HepG2 (cell line): ENCODE data around the gene TK2. TPM values are rescaled to one million over a fixed set of nuclear protein-coding genes. Genes with fewer than 3 reads are reported as not detected.

Source experiments
- DNMT1 ChIP-seq: sonication (generic); formaldehyde crosslinking; IDR thresholded peaks from 2 replicates; pipeline ENCODE4 v1.5.1; 2020; ENCODE audit warnings: mild to moderate bottlenecking, missing genetic modification reagents
- FIP1L1 ChIP-seq: fragments of 200-400 bp; formaldehyde crosslinking; IDR thresholded peaks from 2 replicates; pipeline ENCODE4 v1.6.1; 2018; ENCODE audit warnings: low read depth, mild to moderate bottlenecking, low read length, moderate library complexity, borderline replicate concordance; ENCODE audit not compliant: insufficient read depth
- FOXO1 ChIP-seq: sonication (generic); formaldehyde crosslinking; IDR thresholded peaks from 2 replicates; pipeline ENCODE4 v1.4.0; 2020; ENCODE audit warnings: missing genetic modification reagents
- GATAD2A ChIP-seq: IDR thresholded peaks from 2 replicates; pipeline ENCODE4 v1.6.1; 2016
- GFI1 ChIP-seq: sonication (generic); formaldehyde crosslinking; IDR thresholded peaks from 2 replicates; pipeline ENCODE4 v1.5.0; 2020; ENCODE audit warnings: missing genetic modification reagents, mild to moderate bottlenecking, borderline replicate concordance
- HOXD1 ChIP-seq: sonication (generic); formaldehyde crosslinking; IDR thresholded peaks from 2 replicates; pipeline ENCODE4 v1.5.0; 2020; ENCODE audit warnings: missing genetic modification reagents
- KDM1A ChIP-seq: IDR thresholded peaks from 2 replicates; pipeline ENCODE4 v1.6.1; 2016; ENCODE audit warnings: missing compliant biosample characterization
- KLF12 ChIP-seq: sonication (generic); formaldehyde crosslinking; IDR thresholded peaks from 2 replicates; pipeline ENCODE4 v1.4.0; 2020; ENCODE audit warnings: missing genetic modification reagents, borderline replicate concordance
- KLF9 ChIP-seq: IDR thresholded peaks from 2 replicates; pipeline ENCODE4 v1.6.1; 2016; ENCODE audit warnings: low read depth
- MAFF ChIP-seq: IDR thresholded peaks from 2 replicates; pipeline ENCODE4 v1.6.1; 2011; ENCODE audit warnings: low read depth, low read length, improper control_type of control experiment
- MAFK ChIP-seq, 2 experiments: IDR thresholded peaks in 1 of 2; conservative IDR thresholded peaks in 1 of 2; 2 replicates each; pipeline ENCODE4 v1.6.1; 2011; ENCODE audit warnings: improper control_type of control experiment in 2 of 2, low read length in 2 of 2
- MTA3 ChIP-seq: sonication (generic); formaldehyde crosslinking; IDR thresholded peaks from 2 replicates; pipeline ENCODE4 v1.4.0; 2020; ENCODE audit warnings: missing genetic modification reagents
- PPARG ChIP-seq: conservative IDR thresholded peaks from 2 replicates; pipeline ENCODE4 v1.6.1; 2016; ENCODE audit warnings: missing biosample characterization, missing genetic modification reagents
- SALL1 ChIP-seq: sonication (generic); formaldehyde crosslinking; IDR thresholded peaks from 2 replicates; pipeline ENCODE4 v1.8.0; 2022; ENCODE audit warnings: mild to moderate bottlenecking, missing genetic modification reagents
- SP5 ChIP-seq: IDR thresholded peaks from 2 replicates; pipeline ENCODE4 v1.6.1; 2016; ENCODE audit warnings: low read depth, borderline replicate concordance
- SRSF9 ChIP-seq: fragments of 200-400 bp; formaldehyde crosslinking; IDR thresholded peaks from 2 replicates; pipeline ENCODE4 v1.6.1; 2018; ENCODE audit warnings: borderline replicate concordance, mild to moderate bottlenecking, low read depth, low read length; ENCODE audit not compliant: insufficient read depth, poor library complexity, severe bottlenecking
- TBX2 ChIP-seq: sonication (generic); formaldehyde crosslinking; IDR thresholded peaks from 2 replicates; pipeline ENCODE4 v1.5.0; 2020; ENCODE audit warnings: missing genetic modification reagents, mild to moderate bottlenecking, borderline replicate concordance
- U2AF2 ChIP-seq: fragments of 200-400 bp; formaldehyde crosslinking; IDR thresholded peaks from 2 replicates; pipeline ENCODE4 v1.6.1; 2017; ENCODE audit warnings: low read depth, mild to moderate bottlenecking, low read length
- ZFY ChIP-seq: sonication (generic); formaldehyde crosslinking; IDR thresholded peaks from 2 replicates; pipeline ENCODE4 v1.4.0; 2020; ENCODE audit warnings: missing genetic modification reagents
- ZIK1 ChIP-seq: sonication (generic); formaldehyde crosslinking; IDR thresholded peaks from 2 replicates; pipeline ENCODE4 v1.5.0; 2020; ENCODE audit warnings: mild to moderate bottlenecking, low read depth, missing genetic modification reagents, borderline replicate concordance
- ZNF136 ChIP-seq: sonication (generic); formaldehyde crosslinking; IDR thresholded peaks from 2 replicates; pipeline ENCODE4 v1.8.1; 2022; ENCODE audit warnings: low read depth, mild to moderate bottlenecking, moderate library complexity, missing genetic modification reagents
- ZNF605 ChIP-seq: sonication (generic); formaldehyde crosslinking; IDR thresholded peaks from 2 replicates; pipeline ENCODE4 v1.8.0; 2022; ENCODE audit warnings: mild to moderate bottlenecking, missing genetic modification reagents
- ZNF713 ChIP-seq: sonication (generic); formaldehyde crosslinking; IDR thresholded peaks from 2 replicates; pipeline ENCODE4 v1.4.0; 2020; ENCODE audit warnings: mild to moderate bottlenecking, missing genetic modification reagents
- ZNF891 ChIP-seq: sonication (generic); formaldehyde crosslinking; IDR thresholded peaks from 2 replicates; pipeline ENCODE4 v1.5.0; 2020; ENCODE audit warnings: mild to moderate bottlenecking, missing genetic modification reagents
- polyA plus RNA-seq, 8 experiments: library from polyadenylated mRNA; depleted of rRNA in 3 of 8; stranded (reverse) in 7 of 8; unstranded in 1 of 8; fragments of >200 nt; fragmentation: Illumina TruSeq in 4 of 8; extraction: Trizol in 4 of 8; gene quantifications; 2 replicates each; pipeline versions ENCODE4 v1.2.1 to v1.2.3, GENCODE V29; 2011 to 2016; ENCODE audit warnings: low read depth in 4 of 8, missing spikeins in 1 of 8, mixed read lengths in 1 of 8; ENCODE audit not compliant: insufficient read depth in 1 of 8
- total RNA-seq, 5 experiments: library from RNA; depleted of rRNA; stranded (reverse); fragments of >200 nt; fragmentation: Illumina TruSeq; extraction: Trizol; gene quantifications; 2 replicates each; pipeline ENCODE4 v1.2.3, GENCODE V29; 2016; ENCODE audit warnings: low read depth in 1 of 5
- TF ChIP-seq, protein P1 (sequence below): sonication (generic); formaldehyde crosslinking; IDR thresholded peaks from 2 replicates; pipeline ENCODE4 v1.8.0; 2022; ENCODE audit warnings: mild to moderate bottlenecking, missing genetic modification reagents; ENCODE audit not compliant: insufficient replicate concordance
- TF ChIP-seq, protein P2 (sequence below): sonication (generic); formaldehyde crosslinking; IDR thresholded peaks from 2 replicates; pipeline ENCODE4 v1.5.1; 2020; ENCODE audit warnings: missing genetic modification reagents, mild to moderate bottlenecking, borderline replicate concordance

TK2 gene
- total and polyA plus RNA-seq, 2 of the 13 experiments (the other 11 are each of a cell fraction or from before 2014, with no cell fraction given) = 18.7 to 21.0 TPM

DNA sequence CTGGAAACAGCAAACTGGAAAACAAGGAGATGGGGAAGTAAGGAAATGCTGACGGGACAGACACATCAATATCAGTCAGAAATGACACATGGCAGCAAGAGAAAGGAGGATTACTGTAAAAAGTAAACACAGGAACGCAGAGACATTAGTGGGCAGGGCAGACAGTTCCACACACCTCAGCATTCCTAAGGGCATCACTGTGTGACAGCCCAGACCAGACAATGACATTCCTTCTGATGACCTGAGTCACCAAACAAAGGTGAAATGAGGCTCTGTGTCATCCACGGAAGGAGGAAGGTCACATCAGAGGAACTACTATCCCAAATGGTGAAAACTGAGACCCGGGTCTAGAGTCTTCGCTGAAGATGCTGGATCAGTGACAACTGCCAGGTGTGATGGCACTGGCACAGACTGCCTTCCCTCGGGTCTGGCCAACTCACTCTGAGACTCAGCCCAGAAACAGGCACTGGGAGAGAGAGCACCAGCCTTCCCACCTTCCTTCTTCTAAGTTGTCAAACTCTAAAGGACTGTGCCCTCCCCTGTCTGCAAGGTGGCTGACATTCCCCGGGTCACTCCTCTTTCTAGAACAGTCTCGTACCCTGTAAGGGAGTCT is 36.7 kb downstream of the TK2 start (continued):
- no peak for TF ChIP-seq SRSF9
- no peak for TF ChIP-seq ZNF136 (CRISPR knock-in tag)
- TF ChIP-seq KLF12 (CRISPR knock-in tag) = no peak
- TF ChIP-seq MAFF = peak; percentile 93
- TF ChIP-seq MAFK (conservative IDR thresholded peaks at IDR 0.05 in 1 of 2, IDR thresholded peaks at IDR 0.05 in 1 of 2; ENCODE audit: low read length in 2 of 2) = peak; percentile 90
- peak; percentile 66 for TF ChIP-seq SP5
- peak; percentile 69 for TF ChIP-seq FOXO1 (CRISPR knock-in tag)
- TF ChIP-seq FIP1L1 = no peak
- 0 out of 2 replicates have a peak, but pooled peaks have one; percentile 2 for TF ChIP-seq SALL1 (CRISPR knock-in tag)
- TF ChIP-seq MTA3 (CRISPR knock-in tag) = no peak
- 0 out of 2 replicates have a peak, but pooled peaks have one; percentile 45 for TF ChIP-seq PPARG (CRISPR knock-in tag)
- TF ChIP-seq GFI1 (CRISPR knock-in tag) = no peak
- no peak for TF ChIP-seq ZIK1
- TF ChIP-seq KDM1A (CRISPR knock-in tag) = peak; percentile 66; the same call in 1 of the 2 replicates
- no peak for TF ChIP-seq U2AF2
- peak; percentile 73; the same call in 1 of the 2 replicates for TF ChIP-seq TBX2 (CRISPR knock-in tag)
- 0 out of 2 replicates have a peak, but pooled peaks have one; percentile 3 for TF ChIP-seq ZNF605 (CRISPR knock-in tag)
- TF ChIP-seq HOXD1 = 0 out of 2 replicates have a peak, but pooled peaks have one; percentile 31
- TF ChIP-seq KLF9 = peak; percentile 34; the same call in 1 of the 2 replicates
- TF ChIP-seq, protein P1, sequence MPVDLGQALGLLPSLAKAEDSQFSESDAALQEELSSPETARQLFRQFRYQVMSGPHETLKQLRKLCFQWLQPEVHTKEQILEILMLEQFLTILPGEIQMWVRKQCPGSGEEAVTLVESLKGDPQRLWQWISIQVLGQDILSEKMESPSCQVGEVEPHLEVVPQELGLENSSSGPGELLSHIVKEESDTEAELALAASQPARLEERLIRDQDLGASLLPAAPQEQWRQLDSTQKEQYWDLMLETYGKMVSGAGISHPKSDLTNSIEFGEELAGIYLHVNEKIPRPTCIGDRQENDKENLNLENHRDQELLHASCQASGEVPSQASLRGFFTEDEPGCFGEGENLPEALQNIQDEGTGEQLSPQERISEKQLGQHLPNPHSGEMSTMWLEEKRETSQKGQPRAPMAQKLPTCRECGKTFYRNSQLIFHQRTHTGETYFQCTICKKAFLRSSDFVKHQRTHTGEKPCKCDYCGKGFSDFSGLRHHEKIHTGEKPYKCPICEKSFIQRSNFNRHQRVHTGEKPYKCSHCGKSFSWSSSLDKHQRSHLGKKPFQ (CRISPR knock-in tag) = no peak
- 0 out of 2 replicates have a peak, but pooled peaks have one; percentile 39 for TF ChIP-seq GATAD2A (CRISPR knock-in tag)
- TF ChIP-seq ZFY (CRISPR knock-in tag) = no peak
- TF ChIP-seq DNMT1 (CRISPR knock-in tag) = 0 out of 2 replicates have a peak, but pooled peaks have one; percentile 50
- TF ChIP-seq, protein P2, sequence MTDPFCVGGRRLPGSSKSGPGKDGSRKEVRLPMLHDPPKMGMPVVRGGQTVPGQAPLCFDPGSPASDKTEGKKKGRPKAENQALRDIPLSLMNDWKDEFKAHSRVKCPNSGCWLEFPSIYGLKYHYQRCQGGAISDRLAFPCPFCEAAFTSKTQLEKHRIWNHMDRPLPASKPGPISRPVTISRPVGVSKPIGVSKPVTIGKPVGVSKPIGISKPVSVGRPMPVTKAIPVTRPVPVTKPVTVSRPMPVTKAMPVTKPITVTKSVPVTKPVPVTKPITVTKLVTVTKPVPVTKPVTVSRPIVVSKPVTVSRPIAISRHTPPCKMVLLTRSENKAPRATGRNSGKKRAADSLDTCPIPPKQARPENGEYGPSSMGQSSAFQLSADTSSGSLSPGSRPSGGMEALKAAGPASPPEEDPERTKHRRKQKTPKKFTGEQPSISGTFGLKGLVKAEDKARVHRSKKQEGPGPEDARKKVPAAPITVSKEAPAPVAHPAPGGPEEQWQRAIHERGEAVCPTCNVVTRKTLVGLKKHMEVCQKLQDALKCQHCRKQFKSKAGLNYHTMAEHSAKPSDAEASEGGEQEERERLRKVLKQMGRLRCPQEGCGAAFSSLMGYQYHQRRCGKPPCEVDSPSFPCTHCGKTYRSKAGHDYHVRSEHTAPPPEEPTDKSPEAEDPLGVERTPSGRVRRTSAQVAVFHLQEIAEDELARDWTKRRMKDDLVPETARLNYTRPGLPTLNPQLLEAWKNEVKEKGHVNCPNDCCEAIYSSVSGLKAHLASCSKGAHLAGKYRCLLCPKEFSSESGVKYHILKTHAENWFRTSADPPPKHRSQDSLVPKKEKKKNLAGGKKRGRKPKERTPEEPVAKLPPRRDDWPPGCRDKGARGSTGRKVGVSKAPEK (CRISPR knock-in tag) = no peak
- TF ChIP-seq ZNF891 (CRISPR knock-in tag) = 0 out of 2 replicates have a peak, but pooled peaks have one; percentile 37
- no peak for TF ChIP-seq ZNF713 (CRISPR knock-in tag)
